ENCODE results near the gene ADGRL3. TPM values are rescaled to one million over a fixed set of nuclear protein-coding genes. Genes with fewer than 3 reads are reported as not detected.
"Not testable (repeated sequence)": the region's sequence is repeated elsewhere in the genome, so short reads cannot be mapped to it uniquely, and the experiment has no call there.

ADGRL3 gene
- total RNA-seq, 2 donors from 2014 or later: not detected

GRCh38 chr4:61198686-61199085 is 1.4 kb upstream of the ADGRL3 start:
- DNase-seq (no peak), ATAC-seq (replicated peaks in 1 of 2) (no peak)
- H3K27ac Mint-ChIP-seq: no peak overlapping the region
- H3K36me3 Mint-ChIP-seq (ENCODE audit: insufficient read depth in 2 of 2): peaks cover 2 to 7% of the 10 kb centered on the region in 2 donors
- H3K27me3 Mint-ChIP-seq (ENCODE audit: low read depth): peaks cover 47% of the 10 kb centered on the region
- no peak overlapping the region for H3K4me3 Mint-ChIP-seq
- H3K9me3 Mint-ChIP-seq: peaks cover 0 to 2% of the 10 kb centered on the region in 2 donors
- H3K4me1 Mint-ChIP-seq (ENCODE audit: low read depth): no peaks in the 10 kb centered on the region

GRCh38 chr4:61199873-61200186 is 296 bp upstream of the ADGRL3 start:
- no peak overlapping the region for H3K27ac Mint-ChIP-seq
- H3K4me3 Mint-ChIP-seq: no peak overlapping the region
- no peaks in the 10 kb centered on the region for H3K4me1 Mint-ChIP-seq (ENCODE audit: low read depth)
- H3K36me3 Mint-ChIP-seq (ENCODE audit: insufficient read depth in 2 of 2): peaks cover 2 to 7% of the 10 kb centered on the region in 2 donors
- peaks cover 49% of the 10 kb centered on the region for H3K27me3 Mint-ChIP-seq (ENCODE audit: low read depth)
- H3K9me3 Mint-ChIP-seq: peaks cover 0 to 1% of the 10 kb centered on the region in 2 donors
- ATAC-seq (replicated peaks in 1 of 2) (no peak), DNase-seq (no peak)

DNA sequence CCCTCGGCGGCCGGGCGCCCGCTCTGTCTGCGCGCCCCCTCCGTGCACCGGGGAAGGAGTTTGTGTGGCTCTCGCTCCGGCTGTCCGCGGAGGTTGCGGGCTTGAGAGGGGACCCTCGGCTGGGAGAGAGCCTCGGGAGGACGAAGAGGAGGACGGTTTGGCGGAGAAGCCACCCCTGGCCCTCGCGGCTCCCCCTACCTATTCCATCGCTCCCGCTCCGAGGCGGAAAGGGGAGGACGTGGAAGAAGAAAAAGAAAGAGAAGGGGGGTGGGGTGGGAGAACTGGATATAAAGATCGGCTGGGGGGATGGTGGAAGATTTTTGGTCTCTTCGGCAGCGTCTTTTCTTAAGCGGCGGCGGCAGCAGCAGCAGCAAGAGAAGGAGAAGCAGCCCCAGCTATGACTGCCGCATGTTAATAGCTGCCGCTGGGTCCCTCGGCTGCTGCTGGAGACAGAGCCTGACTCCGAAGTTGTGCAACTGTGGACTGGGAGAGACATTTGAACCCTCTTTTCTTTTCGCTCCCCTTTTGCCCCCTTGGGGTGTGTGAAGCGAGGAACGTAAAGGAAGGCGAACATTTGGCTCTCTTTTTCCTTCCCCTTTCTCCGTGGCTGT is 895 bp downstream of the ADGRL3 start:
- Mint-ChIP-seq H3K36me3 (ENCODE audit: insufficient read depth in 2 of 2) (peaks cover 2 to 7% of the 10 kb centered on the region in 2 donors), H3K4me3 (peak overlapping the region in 1 of 2 donors; percentile 55), H3K27ac (no peak overlapping the region), H3K9me3 (peaks cover 0 to 4% of the 10 kb centered on the region in 2 donors), H3K27me3 (ENCODE audit: low read depth) (peaks cover 49% of the 10 kb centered on the region), H3K4me1 (ENCODE audit: low read depth) (no peaks in the 10 kb centered on the region)
- DNase-seq (no peak), ATAC-seq (replicated peaks in 1 of 2) (no peak)

GRCh38 chr4:61201561-61201960 is 1.4 kb downstream of the ADGRL3 start:
- peaks cover 49% of the 10 kb centered on the region for H3K27me3 Mint-ChIP-seq (ENCODE audit: low read depth)
- peaks cover 0 to 4% of the 10 kb centered on the region in 2 donors for H3K9me3 Mint-ChIP-seq
- ATAC-seq (replicated peaks in 1 of 2) (no peak), DNase-seq (no peak)
- no peak overlapping the region for H3K27ac Mint-ChIP-seq
- no peak overlapping the region for H3K4me3 Mint-ChIP-seq
- no peaks in the 10 kb centered on the region for H3K4me1 Mint-ChIP-seq (ENCODE audit: low read depth)
- peaks cover 2 to 7% of the 10 kb centered on the region in 2 donors for H3K36me3 Mint-ChIP-seq (ENCODE audit: insufficient read depth in 2 of 2)

- no peak overlapping the region for H3K4me3 Mint-ChIP-seq
- no peak overlapping the region for H3K27ac Mint-ChIP-seq
- ATAC-seq (replicated peaks in 1 of 2) (no peak), DNase-seq (no peak)
- peaks cover 49% of the 10 kb centered on the region for H3K27me3 Mint-ChIP-seq (ENCODE audit: low read depth)
- peaks cover 0 to 4% of the 10 kb centered on the region in 2 donors for H3K9me3 Mint-ChIP-seq
- no peaks in the 10 kb centered on the region for H3K4me1 Mint-ChIP-seq (ENCODE audit: low read depth)
- peaks cover 2 to 7% of the 10 kb centered on the region in 2 donors for H3K36me3 Mint-ChIP-seq (ENCODE audit: insufficient read depth in 2 of 2)
Measured at GRCh38 chr4:61201961-61202637, 2.0 kb downstream of the ADGRL3 start.

DNA sequence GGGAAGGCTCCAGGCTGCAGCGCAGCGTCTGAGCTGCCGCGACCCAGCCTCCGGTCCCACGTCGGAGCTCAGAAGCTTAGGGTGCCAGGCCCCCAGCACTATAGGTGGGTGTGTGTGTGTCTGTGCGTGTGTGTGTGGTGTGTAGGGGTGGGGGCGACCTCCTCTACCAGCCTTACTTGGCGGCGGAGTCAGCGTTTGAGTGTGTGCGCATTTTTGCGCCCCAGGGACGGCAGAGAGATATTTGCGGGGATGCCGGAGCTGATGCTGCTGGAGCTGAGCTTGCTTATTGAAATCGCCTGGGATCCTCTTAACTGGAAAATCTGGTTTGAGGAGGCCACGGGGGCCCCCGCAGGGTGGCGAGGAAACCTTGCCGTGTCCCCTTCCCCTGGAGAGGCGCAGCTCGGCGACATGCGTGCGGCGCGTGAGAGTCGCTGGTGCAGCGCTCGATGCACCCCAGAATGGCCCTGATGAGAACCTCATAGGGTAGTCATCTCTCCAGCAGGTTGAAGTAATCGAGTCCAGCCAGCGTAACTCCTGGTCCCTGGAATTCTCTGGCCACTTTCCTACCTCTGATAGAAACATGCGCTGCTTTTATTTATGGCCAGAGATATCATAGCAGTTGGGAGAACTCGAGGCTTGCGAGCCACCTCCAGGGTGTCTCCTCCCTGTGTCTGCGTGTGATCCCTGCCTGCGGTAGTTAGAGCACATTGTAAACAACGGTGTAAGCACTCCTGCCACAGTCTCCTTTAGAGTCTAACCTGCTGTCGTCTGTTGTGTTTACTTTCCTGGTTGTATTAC is 2.7 kb downstream of the ADGRL3 start:
- no peak for DNase-seq
- ATAC-seq (replicated peaks in 1 of 2): no peak

GRCh38 chr4:61203436-61203790 is 3.3 kb downstream of the ADGRL3 start:
- Mint-ChIP-seq H3K36me3 (ENCODE audit: insufficient read depth in 2 of 2) (peaks cover 2 to 7% of the 10 kb centered on the region in 2 donors), H3K4me1 (ENCODE audit: low read depth) (no peaks in the 10 kb centered on the region), H3K9me3 (peaks cover 0 to 8% of the 10 kb centered on the region in 2 donors), H3K4me3 (no peak overlapping the region), H3K27ac (no peak overlapping the region), H3K27me3 (ENCODE audit: low read depth) (peaks cover 49% of the 10 kb centered on the region)
- no peak for DNase-seq
- ATAC-seq (replicated peaks in 1 of 2): no peak

More for the DNA sequence above, 2.7 kb downstream of the ADGRL3 start:
- Mint-ChIP-seq H3K4me3 (no peak overlapping the region), H3K4me1 (ENCODE audit: low read depth) (no peaks in the 10 kb centered on the region), H3K36me3 (ENCODE audit: insufficient read depth in 2 of 2) (peaks cover 2 to 7% of the 10 kb centered on the region in 2 donors), H3K27ac (no peak overlapping the region), H3K27me3 (ENCODE audit: low read depth) (peaks cover 49% of the 10 kb centered on the region), H3K9me3 (peaks cover 0 to 8% of the 10 kb centered on the region in 2 donors)

DNA sequence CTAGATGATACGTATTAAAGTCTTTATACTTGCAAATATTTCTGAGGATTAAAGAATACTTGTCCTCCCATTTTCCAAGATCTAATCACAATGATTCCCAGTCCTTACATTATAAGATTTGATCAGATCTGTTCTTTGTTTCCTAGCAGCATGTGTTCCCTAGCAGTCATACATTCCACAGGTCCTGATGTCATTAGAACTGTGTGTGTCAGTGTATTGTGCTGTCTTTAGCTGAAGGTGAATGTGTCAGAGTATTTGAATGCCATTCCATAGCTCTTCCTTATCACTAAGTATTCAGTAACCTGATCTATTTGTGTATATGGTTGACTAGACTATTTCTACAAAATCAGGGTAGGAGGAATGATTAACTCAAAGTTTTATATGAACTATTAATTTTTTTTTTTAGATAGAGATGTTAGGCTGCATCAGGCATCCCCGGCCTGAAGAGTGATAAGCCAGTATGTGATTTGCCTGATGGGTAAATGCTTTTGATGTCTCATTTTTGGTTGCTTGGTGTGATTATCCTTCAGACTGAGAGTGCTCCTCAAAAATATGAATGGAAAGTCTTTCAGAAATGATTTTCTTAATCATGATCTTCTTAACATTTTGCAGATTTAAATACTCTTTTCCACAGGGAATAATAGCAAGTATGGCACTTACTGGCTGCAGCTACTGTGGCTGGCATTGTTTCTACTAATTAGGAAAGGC is 4.4 kb downstream of the ADGRL3 start:
- H3K36me3 Mint-ChIP-seq (ENCODE audit: insufficient read depth in 2 of 2): peaks cover 2 to 3% of the 10 kb centered on the region in 2 donors
- H3K27ac Mint-ChIP-seq: no peak overlapping the region
- peaks cover 0 to 7% of the 10 kb centered on the region in 2 donors for H3K9me3 Mint-ChIP-seq
- ATAC-seq (replicated peaks in 1 of 2) (no peak), DNase-seq (no peak)
- no peaks in the 10 kb centered on the region for H3K4me1 Mint-ChIP-seq (ENCODE audit: low read depth)
- H3K27me3 Mint-ChIP-seq (ENCODE audit: low read depth): peaks cover 39% of the 10 kb centered on the region
- H3K4me3 Mint-ChIP-seq: no peak overlapping the region

GRCh38 chr4:61205066-61205465 is 4.9 kb downstream of the ADGRL3 start:
- Mint-ChIP-seq H3K4me1 (ENCODE audit: low read depth) (no peaks in the 10 kb centered on the region), H3K9me3 (peaks cover under 1 to 7% of the 10 kb centered on the region in 2 donors), H3K27ac (no peak overlapping the region), H3K36me3 (ENCODE audit: insufficient read depth in 2 of 2) (peaks cover 1 to 2% of the 10 kb centered on the region in 2 donors), H3K4me3 (no peak overlapping the region), H3K27me3 (ENCODE audit: low read depth) (peaks cover 35% of the 10 kb centered on the region)
- no peak for DNase-seq
- no peak for ATAC-seq (replicated peaks in 1 of 2)

DNA sequence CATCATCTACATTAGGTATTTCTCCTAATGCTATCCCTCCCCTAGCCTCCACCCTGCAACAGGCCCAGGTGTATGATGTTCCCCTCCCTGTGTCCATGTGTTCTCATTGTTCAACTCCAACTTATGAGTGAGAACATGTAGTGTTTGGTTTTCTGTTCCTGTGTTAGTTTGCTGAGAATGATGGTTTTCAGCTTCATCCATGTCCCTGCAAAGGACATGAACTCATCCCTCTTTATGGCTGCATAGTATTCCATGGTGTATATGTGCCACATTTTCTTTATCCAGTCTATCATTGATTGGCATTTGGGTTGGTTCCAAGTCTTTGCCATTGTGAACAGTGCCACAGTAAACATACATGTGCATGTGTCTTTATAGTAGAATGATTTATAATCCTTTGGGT is 7.0 kb downstream of the ADGRL3 start:
- H3K27me3 Mint-ChIP-seq (ENCODE audit: low read depth): peaks cover 17% of the 10 kb centered on the region
- not testable (repeated sequence) for ATAC-seq (replicated peaks in 1 of 2); H3K27ac Mint-ChIP-seq; H3K4me1 Mint-ChIP-seq (ENCODE audit: low read depth); H3K36me3 Mint-ChIP-seq (ENCODE audit: insufficient read depth in 2 of 2); H3K4me3 Mint-ChIP-seq; DNase-seq; H3K9me3 Mint-ChIP-seq

GRCh38 chr4:61210186-61210939 is 10.2 kb downstream of the ADGRL3 start:
- H3K9me3 Mint-ChIP-seq: peaks cover 2 to 7% of the 10 kb centered on the region in 2 donors
- no peak overlapping the region for H3K4me3 Mint-ChIP-seq
- DNase-seq (no peak), ATAC-seq (replicated peaks in 1 of 2) (no peak)
- no peaks in the 10 kb centered on the region for H3K27me3 Mint-ChIP-seq (ENCODE audit: low read depth)
- H3K4me1 Mint-ChIP-seq (ENCODE audit: low read depth): no peaks in the 10 kb centered on the region
- H3K27ac Mint-ChIP-seq: no peak overlapping the region
- H3K36me3 Mint-ChIP-seq (ENCODE audit: insufficient read depth in 2 of 2): no peaks in the 10 kb centered on the region

GRCh38 chr4:61211781-61212180 is 11.7 kb downstream of the ADGRL3 start:
- Mint-ChIP-seq H3K27me3 (ENCODE audit: low read depth) (no peaks in the 10 kb centered on the region), H3K27ac (no peak overlapping the region), H3K4me1 (ENCODE audit: low read depth) (no peaks in the 10 kb centered on the region), H3K36me3 (ENCODE audit: insufficient read depth in 2 of 2) (no peaks in the 10 kb centered on the region), H3K9me3 (peaks cover 3 to 4% of the 10 kb centered on the region in 2 donors), H3K4me3 (no peak overlapping the region)
- ATAC-seq (replicated peaks in 1 of 2) (no peak), DNase-seq (no peak)
